DMS53 treated with DMSO at 0.1 percent for 48 hours (cell line): ENCODE results near the gene ADGRE1.

Experiments
- DNase-seq: peaks from one replicate; lab custom pipeline; 2025; ENCODE audit not compliant: unreplicated experiment; lab: John Stamatoyannopoulos, UW

ADGRE1 gene

GRCh38 chr19:6876748-6877147 lies 10.6 kb upstream of the ADGRE1 start:
- DNase-seq, result no peak

DNA sequence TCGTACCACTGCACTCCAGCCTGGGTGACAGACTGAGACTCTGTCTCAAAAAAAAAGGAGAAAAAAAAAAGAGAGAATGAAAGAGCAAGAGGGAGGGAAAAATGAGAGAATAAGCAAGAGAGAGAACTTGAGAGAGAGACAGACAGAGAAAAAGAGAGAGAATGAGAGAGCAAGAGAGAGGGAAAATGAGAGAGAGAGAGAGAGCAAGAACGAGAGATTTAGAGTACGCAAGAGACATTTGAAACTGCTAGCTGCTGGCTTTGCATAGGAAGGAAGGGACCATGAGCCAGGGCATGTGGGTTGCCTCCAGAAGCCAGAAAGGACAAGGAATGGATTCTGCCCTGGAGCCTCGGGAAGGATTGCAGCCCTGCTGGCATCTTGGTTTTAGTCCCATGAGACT lies 9.6 kb upstream of the ADGRE1 start:
- DNase-seq, result no peak

GRCh38 chr19:6886277-6886897 lies 992 bp upstream of the ADGRE1 start:
- DNase-seq, result no peak

DNA sequence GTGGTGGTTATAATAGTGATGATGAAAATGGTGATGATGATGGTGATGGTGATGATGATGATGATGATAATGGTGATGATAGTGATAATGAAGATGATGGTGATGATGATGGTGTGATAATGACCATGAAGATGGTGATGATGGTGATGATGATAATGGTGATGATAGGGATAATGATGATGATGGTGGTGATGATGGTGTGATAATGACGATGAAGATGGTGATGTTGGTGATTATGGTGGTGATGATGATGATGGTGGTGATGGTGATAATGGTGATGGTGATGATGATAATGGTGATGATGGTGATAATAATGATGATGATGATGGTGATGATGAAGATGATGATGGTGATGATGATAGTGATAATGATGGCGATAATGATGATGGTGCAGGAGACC lies 1.6 kb downstream of the ADGRE1 start:
- DNase-seq, result no peak

DNA sequence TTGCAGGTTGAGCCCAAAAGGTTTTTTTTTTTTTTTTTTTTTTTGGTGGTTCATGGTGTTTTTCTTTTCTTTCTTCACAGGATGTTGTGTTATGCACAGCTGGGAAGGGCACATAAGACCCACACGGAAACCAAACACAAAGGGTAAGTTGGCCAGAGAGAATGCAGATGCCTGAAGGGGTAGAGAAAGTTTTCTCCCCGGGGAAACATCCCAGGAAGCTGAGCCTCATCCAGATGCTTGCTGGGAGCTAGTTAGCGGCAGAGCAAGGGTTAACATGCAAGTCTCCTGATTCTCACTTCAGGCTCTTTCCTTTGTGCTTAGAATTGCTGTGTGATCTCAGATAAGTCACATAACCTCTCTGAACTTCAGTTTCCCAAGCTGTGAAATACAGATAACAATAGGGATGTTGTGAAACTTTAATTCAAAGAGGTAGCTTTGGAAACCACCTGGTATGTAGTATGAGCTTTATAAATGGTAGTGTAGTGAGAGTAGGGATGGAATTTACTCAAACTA lies 3.1 kb downstream of the ADGRE1 start:
- no peak for DNase-seq

DNA sequence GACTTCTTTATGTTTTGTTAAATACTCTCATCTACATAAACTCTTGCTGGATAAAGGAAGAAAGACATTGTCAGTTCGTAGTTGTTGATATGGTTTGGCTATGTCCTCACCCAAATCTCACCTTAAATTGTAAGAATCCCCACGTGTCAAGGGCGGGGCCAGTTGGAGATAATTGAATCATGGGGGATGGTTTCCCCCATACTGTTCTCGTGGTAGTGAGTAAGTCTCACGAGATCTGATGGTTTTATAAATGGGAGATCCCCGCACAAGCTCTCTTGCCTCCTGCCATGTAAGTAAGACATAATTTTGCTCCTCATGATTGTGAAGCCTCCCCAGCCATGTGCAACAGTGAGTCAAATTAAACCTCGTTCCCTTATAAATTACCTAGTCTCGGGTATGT lies 3.6 kb downstream of the ADGRE1 start:
- DNase-seq, result no peak

GRCh38 chr19:6891761-6892385 lies 4.5 kb downstream of the ADGRE1 start:
- DNase-seq, result no peak

DNA sequence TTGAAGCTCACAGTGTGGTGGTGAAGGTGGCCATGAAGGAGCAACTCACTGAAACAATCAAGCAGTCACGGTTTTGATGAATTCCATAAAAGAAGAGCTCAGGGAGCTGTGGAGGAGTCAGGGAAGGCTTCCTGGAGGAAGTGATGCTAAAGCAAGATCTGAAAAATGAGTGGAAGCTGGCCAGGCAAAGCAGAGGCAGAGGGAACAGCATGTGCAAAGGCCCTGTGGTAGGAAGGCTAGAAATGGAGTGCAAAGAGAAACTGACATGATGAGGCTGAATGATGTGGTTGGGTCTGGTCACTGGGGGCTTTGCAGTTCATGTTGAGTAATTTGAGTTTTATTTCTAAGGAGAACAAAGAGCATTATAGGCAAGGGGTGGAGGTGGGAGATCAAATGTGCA lies 6.9 kb downstream of the ADGRE1 start:
- no peak for DNase-seq

GRCh38 chr19:6903446-6903845 lies 16.1 kb downstream of the ADGRE1 start:
- DNase-seq, result no peak

- DNase-seq, result no peak
These were observed 19.2 kb downstream of the ADGRE1 start for GRCh38 chr19:6906559-6907060.

- no peak for DNase-seq
These were observed 24.1 kb downstream of the ADGRE1 start for GRCh38 chr19:6911523-6911922.

GRCh38 chr19:6914321-6914720 lies 26.9 kb downstream of the ADGRE1 start:
- no peak for DNase-seq

DNA sequence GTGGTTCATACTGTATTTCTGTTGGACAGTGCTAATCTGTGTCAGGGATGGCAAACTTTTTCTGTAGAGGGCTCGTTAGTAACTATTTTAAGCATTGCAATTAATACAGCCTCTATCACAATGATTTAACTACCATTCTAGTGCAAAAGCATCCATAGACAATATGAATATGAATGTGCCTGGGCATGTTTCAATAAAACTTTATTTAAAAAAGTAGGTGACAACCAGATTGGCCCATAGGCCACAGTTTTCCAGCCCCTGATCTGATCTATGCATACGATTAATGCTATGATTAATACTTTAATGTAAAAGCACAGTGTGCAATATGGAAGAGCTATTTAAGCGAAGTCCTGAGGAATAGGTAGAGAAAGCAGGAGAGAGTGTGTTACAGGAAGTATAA lies 29.6 kb downstream of the ADGRE1 start:
- no peak for DNase-seq

DNA sequence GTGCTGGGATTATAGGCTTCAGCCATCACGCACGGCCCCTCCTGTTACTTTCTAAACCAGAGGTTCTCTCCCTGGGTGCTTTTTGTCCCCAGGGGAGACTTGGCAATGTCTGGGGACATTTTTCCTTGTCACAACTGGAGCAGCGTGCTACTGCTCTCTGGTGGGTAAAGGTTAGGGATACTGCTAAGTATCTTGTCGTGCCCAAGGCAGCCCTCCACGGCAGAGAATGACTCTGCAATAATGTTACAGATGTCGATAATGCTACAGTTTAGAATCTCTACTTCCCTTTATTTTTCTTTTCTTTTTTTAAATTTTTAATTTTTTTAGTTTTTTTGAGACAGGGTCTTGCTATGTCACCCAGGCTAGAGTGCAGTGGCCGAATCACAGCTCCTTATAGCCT lies 38.0 kb downstream of the ADGRE1 start:
- DNase-seq, result no peak

DNA sequence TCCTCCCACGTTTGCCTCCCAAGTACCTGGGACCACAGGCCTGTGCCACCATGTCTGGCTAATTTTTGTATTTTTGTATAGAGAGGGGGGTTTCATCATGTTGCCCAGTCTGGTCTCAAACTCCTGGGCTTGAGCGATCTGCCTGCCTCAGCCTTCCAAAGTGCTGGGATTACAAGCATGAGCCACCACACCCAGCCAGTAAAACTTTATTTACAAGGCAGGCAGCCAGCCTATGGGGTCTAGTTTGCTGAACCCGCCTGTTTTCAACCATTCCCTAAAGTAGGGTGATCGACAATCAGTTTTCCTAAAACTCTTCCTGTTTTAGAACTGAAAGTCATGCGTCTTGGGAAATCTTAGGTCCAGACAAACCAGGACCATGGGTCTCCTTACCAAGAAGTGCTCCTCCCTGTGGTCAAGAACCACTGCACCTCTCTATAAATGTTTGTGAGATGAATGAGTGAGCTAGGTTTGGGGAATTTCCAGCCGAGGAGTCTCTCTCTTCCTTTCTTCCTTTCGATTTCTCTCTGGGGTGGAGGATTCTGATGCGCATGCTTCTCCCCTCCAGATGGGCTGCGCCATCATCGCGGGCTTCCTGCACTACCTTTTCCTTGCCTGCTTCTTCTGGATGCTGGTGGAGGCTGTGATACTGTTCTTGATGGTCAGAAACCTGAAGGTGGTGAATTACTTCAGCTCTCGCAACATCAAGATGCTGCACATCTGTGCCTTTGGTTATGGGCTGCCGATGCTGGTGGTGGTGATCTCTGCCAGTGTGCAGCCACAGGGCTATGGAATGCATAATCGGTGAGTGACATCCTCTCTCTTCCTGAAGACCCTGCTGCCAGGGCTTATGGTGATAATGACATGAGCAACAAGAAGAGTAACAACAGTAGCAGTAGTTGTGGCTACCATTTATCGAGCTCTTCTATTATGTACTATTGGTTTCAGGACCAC lies 38.7 kb downstream of the ADGRE1 start:
- no peak for DNase-seq

- DNase-seq, result no peak
These were observed 42.8 kb downstream of the ADGRE1 start for GRCh38 chr19:6930190-6930589.

GRCh38 chr19:6935069-6935468 lies 47.7 kb downstream of the ADGRE1 start:
- DNase-seq, result no peak

- DNase-seq, result no peak
These were observed 48.2 kb downstream of the ADGRE1 start for GRCh38 chr19:6935618-6936017.

DNA sequence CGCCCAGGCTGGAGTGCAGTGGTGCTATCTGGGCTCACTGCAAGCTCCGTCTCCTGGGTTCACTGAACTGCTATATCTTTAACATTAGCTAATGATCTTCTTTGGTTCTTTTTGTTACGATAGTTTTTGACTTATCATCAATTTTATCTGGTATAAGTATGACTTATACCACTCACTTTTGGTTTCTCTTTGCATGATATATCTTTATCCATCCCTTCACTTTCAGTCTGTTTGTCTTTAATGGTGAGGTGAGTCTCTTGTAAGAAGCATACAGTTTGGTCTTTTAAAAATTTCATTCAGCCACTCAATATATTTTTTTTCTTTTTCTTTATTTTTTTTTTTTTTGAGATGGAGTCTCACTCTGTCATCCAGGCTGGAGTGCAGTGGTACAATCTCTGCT lies 58.4 kb downstream of the ADGRE1 start:
- DNase-seq, result no peak

GRCh38 chr19:6947745-6948144 lies 60.4 kb downstream of the ADGRE1 start:
- no peak for DNase-seq

- DNase-seq, result no peak
These were observed 61.5 kb downstream of the ADGRE1 start for GRCh38 chr19:6948884-6949283.

GRCh38 chr19:6952956-6953355 lies 65.6 kb downstream of the ADGRE1 start:
- no peak for DNase-seq
